Common myeloid progenitor, CD34-positive (primary cell): Measurements from ENCODE around the gene NUDT3.
"Not testable (repeated sequence)": the region's sequence is repeated elsewhere in the genome, so short reads cannot be mapped to it uniquely, and the experiment has no call there.

ENCODE experiments used
- CTCF ChIA-PET: fragments of 350-600 bp; sonication (Branson Sonifier 250); formaldehyde crosslinking; loops from one replicate; lab custom pipeline; 2021; ENCODE audit warnings: antibody characterized with exemption; lab: Charles Lee
- POLR2A ChIA-PET: fragments of 350-600 bp; sonication (Branson Sonifier 250); formaldehyde crosslinking; loops from one replicate; lab custom pipeline; 2021; ENCODE audit warnings: antibody characterized with exemption; lab: Charles Lee
- DNase-seq, 3 donors: peaks; one replicate each; pipeline versions ENCODE4 v3.0.0 to v3.0.0-alpha.2; 2013
- H3K27ac ChIP-seq, 2 experiments: 1 replicate in 1 of 2; 2 replicates in 1 of 2; pipeline ENCODE4 v1.7.0; 2013; ENCODE audit warnings: inconsistent platforms in 2 of 2, low read length in 2 of 2, mild to moderate bottlenecking in 2 of 2, low read depth in 1 of 2, moderate library complexity in 1 of 2; ENCODE audit not compliant: severe bottlenecking in 2 of 2, insufficient read depth in 1 of 2, poor library complexity in 1 of 2
- H3K27me3 ChIP-seq, 5 experiments: replicated peaks in 2 of 5; 1 replicate in 3 of 5; 2 replicates in 2 of 5; pipeline versions ENCODE4 v1.6.1 to v1.7.0; 2013; ENCODE audit warnings: low read length in 4 of 5, mild to moderate bottlenecking in 2 of 5, moderate library complexity in 2 of 5, inconsistent platforms in 1 of 5; ENCODE audit not compliant: insufficient read depth in 5 of 5, control insufficient read depth in 4 of 5
- H3K36me3 ChIP-seq, 4 experiments: 1 replicate in 2 of 4; 2 replicates in 2 of 4; pipeline versions ENCODE4 v1.6.1 to v1.7.0; 2013; ENCODE audit warnings: low read length in 3 of 4, control low read depth in 1 of 4, mild to moderate bottlenecking in 1 of 4; ENCODE audit not compliant: control insufficient read depth in 4 of 4, insufficient read depth in 4 of 4
- H3K4me1 ChIP-seq, 4 experiments: 1 replicate in 3 of 4; 2 replicates in 1 of 4; pipeline versions ENCODE4 v1.6.1 to v1.7.1; 2013; ENCODE audit warnings: low read length in 3 of 4, mild to moderate bottlenecking in 3 of 4, control low read depth in 1 of 4, inconsistent platforms in 1 of 4, moderate library complexity in 1 of 4; ENCODE audit not compliant: control insufficient read depth in 4 of 4, insufficient read depth in 4 of 4; ENCODE audit errors: control extremely low read depth in 1 of 4
- H3K4me3 ChIP-seq, 7 experiments: 1 replicate in 4 of 7; 2 replicates in 3 of 7; pipeline versions ENCODE4 v1.5.1 to v1.7.0; 2013; ENCODE audit warnings: mild to moderate bottlenecking in 7 of 7, low read length in 6 of 7, moderate library complexity in 6 of 7, inconsistent platforms in 2 of 7, low read depth in 2 of 7, control low read depth in 1 of 7; ENCODE audit not compliant: insufficient read depth in 4 of 7, control insufficient read depth in 1 of 7; ENCODE audit errors: extremely low read depth in 1 of 7
- H3K9me3 ChIP-seq, 5 experiments: 1 replicate in 4 of 5; 2 replicates in 1 of 5; pipeline versions ENCODE4 v1.6.1 to v1.7.1; 2013; ENCODE audit warnings: low read length in 4 of 5, mild to moderate bottlenecking in 2 of 5, inconsistent platforms in 1 of 5, low read depth in 1 of 5, moderate library complexity in 1 of 5; ENCODE audit not compliant: control insufficient read depth in 4 of 5, insufficient read depth in 2 of 5; ENCODE audit errors: control extremely low read depth in 1 of 5
- WGBS: methylation state at CpG from one replicate; pipeline ENCODE4 v1.1.5; 2013; ENCODE audit not compliant: insufficient coverage; 5-methylcytosine and 5-hydroxymethylcytosine counted together

Gene NUDT3

DNA sequence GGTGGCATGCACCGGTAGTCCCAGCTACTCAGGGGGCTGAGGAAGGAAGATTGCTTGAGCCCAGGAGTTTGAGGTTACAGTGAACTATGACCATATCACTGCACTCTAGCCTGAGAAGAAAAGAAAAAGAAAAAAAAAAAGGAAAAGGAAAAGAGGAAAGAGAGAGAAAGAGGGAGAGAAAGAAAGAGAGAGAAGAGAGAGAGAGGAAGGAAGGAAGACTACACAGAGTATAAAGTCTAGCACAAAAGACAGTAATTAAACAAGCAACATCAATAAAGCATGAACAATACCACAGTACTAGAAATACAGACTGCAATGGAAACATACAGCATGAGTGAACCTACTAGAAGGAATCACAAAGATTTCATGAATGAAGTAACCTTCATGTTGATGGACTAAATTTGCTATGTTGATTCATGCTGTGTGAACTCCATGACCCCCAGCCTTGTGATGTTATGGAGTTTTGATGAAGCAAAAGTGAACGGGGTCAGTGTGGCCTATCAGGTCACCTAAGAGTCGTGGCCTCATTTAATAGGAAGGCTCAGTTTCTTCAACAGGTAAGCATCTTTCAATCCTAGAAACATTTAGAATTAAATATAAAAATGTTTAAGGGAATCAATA, 57.6 kb downstream of the NUDT3 start:
- WGBS, result no CpG with 5 or more reads among the region's 3 CpGs
- CTCF ChIA-PET, result interaction anchor here (1.2 to 1.6 kb wide), 2 partner anchors 9 to 58 kb away, joined by 3 to 4 read pairs; no protein-coding TSS in a partner anchor
- no peak for DNase-seq
- no peak overlapping the region for H3K27ac ChIP-seq
- peaks cover 14 to 60% (median 40%) of the 10 kb centered on the region in 4 experiments for H3K4me1 ChIP-seq
- POLR2A ChIA-PET, result no interaction called here
- no peaks in the 10 kb centered on the region for H3K9me3 ChIP-seq
- peaks cover 0 to 11% (median 4%) of the 10 kb centered on the region in 4 experiments for H3K36me3 ChIP-seq
- H3K27me3 ChIP-seq, result no peaks in the 10 kb centered on the region
- H3K4me3 ChIP-seq, result no peak overlapping the region

DNA sequence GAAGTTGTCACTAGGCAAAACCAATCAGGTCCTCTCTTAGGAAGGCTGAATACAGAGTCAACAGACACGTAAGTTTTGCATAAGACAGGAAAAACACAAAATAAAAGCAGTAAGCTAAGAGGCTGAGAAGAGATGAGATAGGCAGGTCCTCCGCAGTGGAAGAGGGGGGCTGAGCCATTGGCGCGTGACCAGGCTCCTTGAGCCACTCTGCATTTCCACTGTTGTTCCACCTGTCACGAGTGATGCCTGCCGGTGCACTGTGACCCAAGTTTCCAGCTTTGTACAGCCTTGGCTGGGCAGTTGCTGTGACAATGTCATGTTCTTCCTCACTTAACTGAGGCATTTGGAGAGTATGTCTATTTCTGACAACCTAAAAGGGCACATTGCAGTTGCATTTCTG, 58.6 kb downstream of the NUDT3 start:
- Histone ChIP-seq H3K9me3 (no peaks in the 10 kb centered on the region), H3K4me3 (no peak overlapping the region), H3K36me3 (peaks cover 0 to 9% (median 4%) of the 10 kb centered on the region in 4 experiments), H3K4me1 (peaks cover 14 to 50% (median 31%) of the 10 kb centered on the region in 4 experiments), H3K27ac (no peak overlapping the region), H3K27me3 (no peaks in the 10 kb centered on the region)
- ChIA-PET CTCF (interaction anchor here (1.1 to 1.6 kb wide), 6 partner anchors 8 to 59 kb away, joined by 3 to 4 read pairs (median 3); no protein-coding TSS in a partner anchor), POLR2A (interaction anchor here (0.8 kb wide), 1 partner anchor 34 kb away, joined by 3 read pairs; no protein-coding TSS in a partner anchor)
- WGBS, result 98% methylated on average over 6 of the region's 6 CpGs
- DNase-seq, result no peak

DNA sequence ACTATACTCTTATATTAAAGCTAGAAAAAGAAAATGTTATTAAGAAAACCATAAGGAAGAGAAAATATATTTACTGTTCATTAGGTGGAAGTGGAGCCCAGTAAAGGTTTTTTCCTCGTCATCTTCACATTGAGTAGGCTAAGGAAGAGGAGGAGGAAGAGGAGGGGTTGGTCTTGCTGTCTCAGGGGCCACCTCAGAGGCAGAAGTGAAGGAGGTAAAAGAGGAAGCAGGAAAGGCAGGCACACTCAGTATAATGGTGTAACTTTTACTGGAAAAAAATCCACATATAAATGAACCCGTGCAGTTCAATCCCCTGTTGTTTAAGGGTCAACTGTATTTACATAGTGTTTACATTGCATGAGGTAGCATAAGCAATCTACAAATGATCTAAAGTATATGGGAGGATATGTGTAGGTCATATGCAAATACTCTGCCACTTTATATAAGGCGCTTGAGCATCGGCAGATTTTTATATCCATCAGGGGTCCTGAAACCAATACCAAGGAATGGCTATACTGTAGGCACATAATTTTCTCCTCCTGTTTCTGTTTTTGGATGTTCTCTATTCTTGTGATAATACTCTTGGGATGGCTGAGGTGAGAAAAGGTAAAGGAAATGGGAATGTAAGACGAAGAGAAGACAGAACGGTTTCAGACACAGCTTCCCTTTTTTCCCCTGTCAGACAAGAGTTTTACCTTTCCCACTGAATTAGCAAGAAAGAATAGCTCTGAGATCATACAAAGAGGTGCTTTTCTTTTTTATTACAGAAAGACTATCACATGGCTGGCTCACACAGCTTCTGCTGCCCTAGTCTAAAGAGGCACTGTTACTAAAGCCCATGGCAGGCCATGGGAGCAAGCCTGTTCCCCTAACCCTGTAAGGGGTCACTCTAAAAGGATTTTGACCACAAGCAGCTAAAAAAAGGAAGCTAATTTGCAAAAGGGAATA, 59.9 kb downstream of the NUDT3 start:
- CTCF ChIA-PET, result interaction anchor here (1.0 to 1.6 kb wide), 8 partner anchors 10 to 83 kb away, joined by 3 to 4 read pairs (median 3); no protein-coding TSS in a partner anchor
- Histone ChIP-seq H3K4me3 (peak overlapping the region in 3 of 7 experiments; percentile 11 to 46 (median 17)), H3K4me1 (peaks cover 14 to 38% (median 23%) of the 10 kb centered on the region in 4 experiments), H3K27ac (peak overlapping the region in 1 of 2 experiments; percentile 56), H3K9me3 (no peaks in the 10 kb centered on the region), H3K36me3 (peaks cover 0 to 8% (median 3%) of the 10 kb centered on the region in 4 experiments), H3K27me3 (no peaks in the 10 kb centered on the region)
- POLR2A ChIA-PET, result no interaction called here
- 11% methylated on average over 2 of the region's 6 CpGs for WGBS
- DNase-seq, result peak in 1 of 3 donors; percentile 52

DNA sequence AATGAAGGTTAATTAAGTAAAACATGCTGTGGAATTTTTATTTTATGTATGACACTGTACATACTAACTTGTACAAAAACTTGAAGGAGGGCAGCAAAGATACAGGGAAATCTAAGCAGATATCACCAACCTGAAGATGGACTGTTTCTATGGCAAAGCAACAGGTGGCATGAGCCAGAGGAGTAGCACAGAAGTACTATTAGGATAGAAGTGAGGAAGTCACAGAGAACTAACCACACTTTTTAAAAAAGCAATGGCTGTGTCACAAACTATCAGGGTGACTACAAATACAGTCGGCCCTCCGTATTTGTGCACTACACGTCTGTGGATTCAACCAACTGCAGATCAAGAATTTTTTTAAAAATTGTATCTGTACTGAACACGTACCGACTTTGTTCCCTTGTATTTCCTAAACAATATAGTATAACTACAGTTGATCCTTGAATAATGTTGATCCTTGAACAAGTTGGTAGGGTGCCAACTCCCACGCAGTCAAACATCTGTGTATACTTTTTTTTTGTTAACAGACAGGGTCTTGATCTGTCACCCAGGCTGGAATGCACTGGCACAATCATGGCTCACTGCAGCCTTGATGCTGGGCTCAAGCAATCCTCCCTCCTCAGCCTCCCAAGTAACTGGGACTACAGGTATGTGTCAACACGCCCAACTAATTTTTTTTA, 61.0 kb downstream of the NUDT3 start:
- no peaks in the 10 kb centered on the region for H3K9me3 ChIP-seq
- DNase-seq, result peak in 2 of 3 donors; percentile 48 to 60
- H3K27ac ChIP-seq, result no peak overlapping the region
- no peaks in the 10 kb centered on the region for H3K27me3 ChIP-seq
- CTCF ChIA-PET, result no interaction called here
- peaks cover 0 to 11% (median 3%) of the 10 kb centered on the region in 4 experiments for H3K36me3 ChIP-seq
- no peak overlapping the region for H3K4me3 ChIP-seq
- WGBS, result 78% methylated on average over 3 of the region's 7 CpGs
- POLR2A ChIA-PET, result interaction anchor here (0.7 kb wide), 1 partner anchor 323 kb away, joined by 3 read pairs; no protein-coding TSS in a partner anchor
- H3K4me1 ChIP-seq, result peaks cover 14 to 33% (median 22%) of the 10 kb centered on the region in 4 experiments

DNA sequence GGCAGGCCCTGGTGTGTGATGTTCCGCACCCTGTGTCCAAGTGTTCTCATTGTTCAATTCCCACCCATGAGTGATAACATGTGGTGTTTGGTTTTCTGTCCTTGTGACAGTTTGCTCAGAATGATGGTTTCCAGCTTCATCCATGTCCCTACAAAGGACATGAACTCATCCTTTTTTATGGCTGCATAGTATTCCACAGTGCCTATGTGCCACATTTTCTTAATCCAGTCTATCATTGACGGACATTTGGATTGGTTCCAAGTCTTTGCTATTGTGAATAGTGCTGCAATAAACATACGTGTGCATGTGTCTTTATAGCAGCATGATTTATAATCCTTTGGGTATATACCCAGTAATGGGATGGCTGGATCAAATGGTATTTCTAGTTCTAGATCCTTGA, 62.7 kb downstream of the NUDT3 start:
- DNase-seq, H3K27me3 ChIP-seq, H3K27ac ChIP-seq, H3K9me3 ChIP-seq, CTCF ChIA-PET, H3K4me3 ChIP-seq: not testable (repeated sequence)
- POLR2A ChIA-PET, result interaction anchor here (1.1 kb wide), 1 partner anchor 13 kb away, joined by 3 read pairs; no protein-coding TSS in a partner anchor
- WGBS, result no CpG with 5 or more reads among the region's 3 CpGs
- H3K36me3 ChIP-seq, result peaks cover 0 to 11% (median 3%) of the 10 kb centered on the region in 4 experiments
- H3K4me1 ChIP-seq, result peaks cover 14 to 33% (median 22%) of the 10 kb centered on the region in 4 experiments

DNA sequence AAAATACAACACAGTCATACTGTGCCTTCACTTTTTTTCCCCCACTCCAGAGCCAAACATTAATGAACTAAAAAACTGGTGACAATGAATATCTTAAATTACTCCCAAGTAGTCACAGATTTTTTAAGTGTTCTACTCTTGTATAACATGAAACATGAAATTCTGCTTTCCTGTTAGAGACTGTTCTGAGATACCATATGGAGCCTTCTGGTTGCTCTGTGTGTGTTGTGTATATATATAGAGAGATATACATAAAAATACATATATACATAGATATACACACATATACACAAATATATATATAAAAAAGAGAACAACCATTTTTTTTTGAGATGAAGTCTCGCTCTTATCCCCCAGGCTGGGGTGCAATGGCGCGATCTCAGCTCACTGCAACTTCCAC, 63.5 kb downstream of the NUDT3 start:
- no peaks in the 10 kb centered on the region for H3K9me3 ChIP-seq
- no peak overlapping the region for H3K27ac ChIP-seq
- peaks cover 0 to 10% (median 2%) of the 10 kb centered on the region in 4 experiments for H3K36me3 ChIP-seq
- H3K27me3 ChIP-seq, result no peaks in the 10 kb centered on the region
- no peak for DNase-seq
- ChIA-PET POLR2A (no interaction called here), CTCF (no interaction called here)
- no peak overlapping the region for H3K4me3 ChIP-seq
- peaks cover 14 to 31% (median 21%) of the 10 kb centered on the region in 4 experiments for H3K4me1 ChIP-seq
- 94% methylated on average over 3 of the region's 3 CpGs for WGBS
